ENCODE data around the gene CRTC2. TPM values are rescaled to one million over a fixed set of nuclear protein-coding genes. Genes with fewer than 3 reads are reported as not detected.

Gene CRTC2
- total and polyA plus RNA-seq, 9 of the 15 experiments (the other 6 are each of a cell fraction or from before 2014, with no cell fraction given) = 2.7 to 26.4 (median 10.2) TPM

DNA sequence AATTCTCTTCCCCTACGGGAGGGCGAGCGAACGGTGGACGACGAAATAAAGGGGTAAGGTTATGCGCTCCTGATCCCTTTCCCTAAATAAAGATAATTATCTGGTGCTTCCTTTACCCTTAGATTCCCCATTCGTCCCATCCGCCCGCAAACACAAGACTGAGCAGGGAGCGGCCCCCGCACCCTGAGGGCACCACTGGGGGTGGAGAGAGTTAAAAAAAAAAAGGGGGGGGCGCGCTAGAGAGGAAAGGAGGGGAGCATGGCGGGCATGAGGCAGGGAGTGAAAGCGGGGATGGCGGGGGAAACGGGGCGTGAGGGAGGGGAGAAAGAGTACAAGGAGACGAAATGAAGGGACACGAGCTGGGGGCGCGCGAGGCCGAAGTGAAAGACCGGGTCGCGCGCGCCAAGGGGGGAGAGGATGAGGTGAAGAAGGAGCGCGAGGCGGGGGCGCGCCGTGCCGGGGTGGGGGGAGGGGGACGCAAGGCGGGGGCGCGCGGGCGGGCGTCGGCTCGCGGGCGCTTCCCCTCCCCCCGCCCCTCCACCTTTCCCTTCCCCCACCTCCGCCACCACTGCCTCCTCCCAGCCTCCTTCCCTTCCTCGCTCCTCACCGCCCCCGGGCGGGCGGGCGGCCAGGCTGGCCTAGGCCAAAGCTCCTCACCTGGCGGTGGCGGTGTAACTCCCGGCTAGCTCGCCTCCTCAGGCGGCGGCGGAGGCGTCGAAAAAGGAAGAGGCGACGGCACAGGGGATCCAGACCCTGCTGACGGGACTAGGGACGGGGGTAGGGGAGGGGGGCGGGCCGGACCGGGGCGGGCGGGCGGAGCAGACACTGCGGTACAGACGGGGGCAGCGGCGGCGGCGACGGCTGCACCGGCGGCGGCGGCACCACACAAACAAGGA is 36.1 kb downstream of the CRTC2 start (continued):
- TF ChIP-seq STAT5B (CRISPR knock-in tag; IDR thresholded peaks at IDR 0.05) = no peak
- TF ChIP-seq MED1 (CRISPR knock-in tag; IDR thresholded peaks at IDR 0.05; ENCODE audit: borderline replicate concordance) = no peak
- no peak for TF ChIP-seq HDAC3 (IDR thresholded peaks at IDR 0.05; ENCODE audit: borderline replicate concordance, partially characterized antibody)
- no peak for TF ChIP-seq MIER1 (IDR thresholded peaks at IDR 0.05; ENCODE audit: low read depth)
- no peak for TF ChIP-seq ZNF143 (CRISPR knock-in tag; IDR thresholded peaks at IDR 0.05)
- no peak; the same call in 1 of the 2 replicates for TF ChIP-seq CREM (IDR thresholded peaks at IDR 0.05; ENCODE audit: low read depth)
- no peak for TF ChIP-seq TAF9B (IDR thresholded peaks at IDR 0.05; ENCODE audit: partially characterized antibody)
- no peak for TF ChIP-seq SOX6 (IDR thresholded peaks at IDR 0.05)
- TF ChIP-seq L3MBTL2 (IDR thresholded peaks at IDR 0.05) = no peak
- TF ChIP-seq NFRKB (IDR thresholded peaks at IDR 0.05; ENCODE audit: low read depth) = no peak; the same call in 1 of the 2 replicates
- TF ChIP-seq SAFB (IDR thresholded peaks at IDR 0.05; ENCODE audit: borderline replicate concordance, low read depth, low read length) = no peak
- TF ChIP-seq, protein P1, sequence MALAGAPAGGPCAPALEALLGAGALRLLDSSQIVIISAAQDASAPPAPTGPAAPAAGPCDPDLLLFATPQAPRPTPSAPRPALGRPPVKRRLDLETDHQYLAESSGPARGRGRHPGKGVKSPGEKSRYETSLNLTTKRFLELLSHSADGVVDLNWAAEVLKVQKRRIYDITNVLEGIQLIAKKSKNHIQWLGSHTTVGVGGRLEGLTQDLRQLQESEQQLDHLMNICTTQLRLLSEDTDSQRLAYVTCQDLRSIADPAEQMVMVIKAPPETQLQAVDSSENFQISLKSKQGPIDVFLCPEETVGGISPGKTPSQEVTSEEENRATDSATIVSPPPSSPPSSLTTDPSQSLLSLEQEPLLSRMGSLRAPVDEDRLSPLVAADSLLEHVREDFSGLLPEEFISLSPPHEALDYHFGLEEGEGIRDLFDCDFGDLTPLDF (CRISPR knock-in tag; IDR thresholded peaks at IDR 0.05) = no peak
- TF ChIP-seq ETV5 (CRISPR knock-in tag; IDR thresholded peaks at IDR 0.05; ENCODE audit: low read depth) = no peak
- no peak for TF ChIP-seq WHSC1 (IDR thresholded peaks at IDR 0.05; ENCODE audit: low read length)
- peak; percentile 40; the same call in 1 of the 2 replicates for TF ChIP-seq HCFC1 (IDR thresholded peaks at IDR 0.05; ENCODE audit: low read depth, low read length)
- TF ChIP-seq, protein P2, sequence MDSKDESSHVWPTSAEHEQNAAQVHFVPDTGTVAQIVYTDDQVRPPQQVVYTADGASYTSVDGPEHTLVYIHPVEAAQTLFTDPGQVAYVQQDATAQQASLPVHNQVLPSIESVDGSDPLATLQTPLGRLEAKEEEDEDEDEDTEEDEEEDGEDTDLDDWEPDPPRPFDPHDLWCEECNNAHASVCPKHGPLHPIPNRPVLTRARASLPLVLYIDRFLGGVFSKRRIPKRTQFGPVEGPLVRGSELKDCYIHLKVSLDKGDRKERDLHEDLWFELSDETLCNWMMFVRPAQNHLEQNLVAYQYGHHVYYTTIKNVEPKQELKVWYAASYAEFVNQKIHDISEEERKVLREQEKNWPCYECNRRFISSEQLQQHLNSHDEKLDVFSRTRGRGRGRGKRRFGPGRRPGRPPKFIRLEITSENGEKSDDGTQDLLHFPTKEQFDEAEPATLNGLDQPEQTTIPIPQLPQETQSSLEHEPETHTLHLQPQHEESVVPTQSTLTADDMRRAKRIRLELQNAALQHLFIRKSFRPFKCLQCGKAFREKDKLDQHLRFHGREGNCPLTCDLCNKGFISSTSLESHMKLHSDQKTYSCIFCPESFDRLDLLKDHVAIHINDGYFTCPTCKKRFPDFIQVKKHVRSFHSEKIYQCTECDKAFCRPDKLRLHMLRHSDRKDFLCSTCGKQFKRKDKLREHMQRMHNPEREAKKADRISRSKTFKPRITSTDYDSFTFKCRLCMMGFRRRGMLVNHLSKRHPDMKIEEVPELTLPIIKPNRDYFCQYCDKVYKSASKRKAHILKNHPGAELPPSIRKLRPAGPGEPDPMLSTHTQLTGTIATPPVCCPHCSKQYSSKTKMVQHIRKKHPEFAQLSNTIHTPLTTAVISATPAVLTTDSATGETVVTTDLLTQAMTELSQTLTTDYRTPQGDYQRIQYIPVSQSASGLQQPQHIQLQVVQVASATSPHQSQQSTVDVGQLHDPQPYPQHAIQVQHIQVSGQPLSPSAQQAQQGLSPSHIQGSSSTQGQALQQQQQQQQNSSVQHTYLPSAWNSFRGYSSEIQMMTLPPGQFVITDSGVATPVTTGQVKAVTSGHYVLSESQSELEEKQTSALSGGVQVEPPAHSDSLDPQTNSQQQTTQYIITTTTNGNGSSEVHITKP (IDR thresholded peaks at IDR 0.05; ENCODE audit: partially characterized antibody) = no peak
- TF ChIP-seq ZZZ3 (IDR thresholded peaks at IDR 0.05) = no peak
- TF ChIP-seq NFYB (IDR thresholded peaks at IDR 0.05; ENCODE audit: extremely low read depth, insufficient read length) = no peak
- no peak for TF ChIP-seq HMG20B (CRISPR knock-in tag; IDR thresholded peaks at IDR 0.05)
- TF ChIP-seq, protein P3, sequence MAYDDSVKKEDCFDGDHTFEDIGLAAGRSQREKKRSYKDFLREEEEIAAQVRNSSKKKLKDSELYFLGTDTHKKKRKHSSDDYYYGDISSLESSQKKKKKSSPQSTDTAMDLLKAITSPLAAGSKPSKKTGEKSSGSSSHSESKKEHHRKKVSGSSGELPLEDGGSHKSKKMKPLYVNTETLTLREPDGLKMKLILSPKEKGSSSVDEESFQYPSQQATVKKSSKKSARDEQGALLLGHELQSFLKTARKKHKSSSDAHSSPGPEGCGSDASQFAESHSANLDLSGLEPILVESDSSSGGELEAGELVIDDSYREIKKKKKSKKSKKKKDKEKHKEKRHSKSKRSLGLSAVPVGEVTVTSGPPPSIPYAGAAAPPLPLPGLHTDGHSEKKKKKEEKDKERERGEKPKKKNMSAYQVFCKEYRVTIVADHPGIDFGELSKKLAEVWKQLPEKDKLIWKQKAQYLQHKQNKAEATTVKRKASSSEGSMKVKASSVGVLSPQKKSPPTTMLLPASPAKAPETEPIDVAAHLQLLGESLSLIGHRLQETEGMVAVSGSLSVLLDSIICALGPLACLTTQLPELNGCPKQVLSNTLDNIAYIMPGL (CRISPR knock-in tag; IDR thresholded peaks at IDR 0.05) = 0 out of 2 replicates have a peak, but pooled peaks have one; percentile 32

All from K562 (cell line).